K562 (cell line): ENCODE data around the gene SIGLEC11. TPM values are rescaled to one million over a fixed set of nuclear protein-coding genes. Genes with fewer than 3 reads are reported as not detected.

Experiments
- BRD9 ChIP-seq: fragments of 450-650 bp; IDR thresholded peaks from 2 replicates; pipeline ENCODE4 v1.6.1; 2018; ENCODE audit warnings: low read depth; ENCODE audit not compliant: partially characterized antibody
- FOXA1 ChIP-seq: fragments of 450-650 bp; IDR thresholded peaks from 2 replicates; pipeline ENCODE4 v1.6.1; 2016; ENCODE audit warnings: mild to moderate bottlenecking, borderline replicate concordance
- KLF13 ChIP-seq: fragments of 450-650 bp; IDR thresholded peaks from 2 replicates; pipeline ENCODE4 v1.6.1; 2016; ENCODE audit warnings: missing genetic modification characterization, low read depth, mild to moderate bottlenecking, missing compliant biosample characterization, moderate library complexity, borderline replicate concordance
- NELFE ChIP-seq: IDR thresholded peaks from 2 replicates; pipeline ENCODE4 v1.6.1; 2011; ENCODE audit warnings: mild to moderate bottlenecking; ENCODE audit not compliant: insufficient read depth, insufficient read length
- NFRKB ChIP-seq: fragments of 450-650 bp; IDR thresholded peaks from 2 replicates; pipeline ENCODE4 v1.6.1; 2016; ENCODE audit warnings: low read depth
- NONO ChIP-seq, 2 experiments: fragments of 200-400 bp in 1 of 2; fragments of 450-650 bp in 1 of 2; formaldehyde crosslinking in 1 of 2; IDR thresholded peaks; 2 replicates each; pipeline ENCODE4 v1.6.1; 2017; ENCODE audit warnings: low read depth in 2 of 2, mild to moderate bottlenecking in 2 of 2, moderate library complexity in 2 of 2, low read length in 1 of 2
- POLR2AphosphoS2 ChIP-seq: IDR thresholded peaks from 2 replicates; pipeline ENCODE4 v1.6.1; 2012; ENCODE audit warnings: low read length, improper control_type of control experiment
- TBL1XR1 ChIP-seq, 2 experiments: IDR thresholded peaks; 2 replicates each; pipeline ENCODE4 v1.6.1; 2012; ENCODE audit warnings: improper control_type of control experiment in 2 of 2, low read length in 2 of 2, mild to moderate bottlenecking in 1 of 2
- TBP ChIP-seq: optimal IDR thresholded peaks from 2 replicates; pipeline ENCODE3; 2011; ENCODE audit warnings: low read depth, low read length, improper control_type of control experiment
- TCF3 ChIP-seq: sonication (generic); formaldehyde crosslinking; IDR thresholded peaks from 2 replicates; pipeline ENCODE4 v1.4.0; 2020; ENCODE audit warnings: mild to moderate bottlenecking, missing genetic modification reagents
- TSC22D4 ChIP-seq: fragments of 450-650 bp; IDR thresholded peaks from 2 replicates; pipeline ENCODE4 v1.6.1; 2016; ENCODE audit warnings: missing genetic modification characterization, missing biosample characterization, control low read depth
- U2AF1 ChIP-seq: fragments of 200-400 bp; formaldehyde crosslinking; optimal IDR thresholded peaks from 2 replicates; pipeline ENCODE3; 2017; ENCODE audit warnings: mild to moderate bottlenecking, low read depth, low read length, moderate library complexity
- ZBTB17 ChIP-seq: fragments of 450-650 bp; formaldehyde crosslinking; IDR thresholded peaks from 2 replicates; pipeline ENCODE4 v1.4.0; 2020; ENCODE audit warnings: mild to moderate bottlenecking
- ZBTB33 ChIP-seq: sonication (generic); formaldehyde crosslinking; IDR thresholded peaks from 2 replicates; pipeline ENCODE4 v1.8.1; 2023; ENCODE audit warnings: mild to moderate bottlenecking, missing genetic modification reagents
- ZNF3 ChIP-seq: fragments of 250-450 bp; sonication (Bioruptor Pico); IDR thresholded peaks from 2 replicates; pipeline ENCODE4 v1.5.0; 2021; ENCODE audit warnings: mild to moderate bottlenecking, moderate library complexity
- ZNF583 ChIP-seq: fragments of 250-450 bp; sonication (Bioruptor Pico); IDR thresholded peaks from 2 replicates; pipeline ENCODE4 v1.4.0; 2020
- ZNF77 ChIP-seq: fragments of 250-450 bp; sonication (Bioruptor Pico); IDR thresholded peaks from 2 replicates; pipeline ENCODE4 v1.5.0; 2020
- ZNF778 ChIP-seq: fragments of 450-650 bp; formaldehyde crosslinking; IDR thresholded peaks from 2 replicates; pipeline ENCODE4 v1.4.0; 2020; ENCODE audit warnings: mild to moderate bottlenecking, moderate library complexity
- polyA plus RNA-seq, 8 experiments: library from polyadenylated mRNA; depleted of rRNA in 4 of 8; stranded (reverse) in 5 of 8; unstranded in 3 of 8; fragments of >200 nt; fragmentation: Nextera tagmentation in 2 of 8; fragmentation: Illumina TruSeq in 1 of 8; extraction: Ambion mirVana in 2 of 8; extraction: Trizol in 1 of 8; gene quantifications; 2 replicates each; pipeline versions ENCODE4 v1.2.1 to v1.2.3, GENCODE V29; 2011 to 2014; ENCODE audit warnings: inconsistent platforms in 1 of 8, missing spikeins in 1 of 8
- total RNA-seq, 7 experiments: library from RNA; depleted of rRNA in 6 of 7; stranded (reverse); fragments of >200 nt in 6 of 7; fragmentation: Illumina TruSeq in 2 of 7; extraction: Trizol in 2 of 7; gene quantifications; 2 replicates each; pipeline versions ENCODE4 v1.2.1 to v1.2.3, GENCODE V29; 2011 to 2021; ENCODE audit warnings: low replicate concordance in 1 of 7
- TF ChIP-seq, protein P1 (sequence below): fragments of 150-350 bp; conservative IDR thresholded peaks from 2 replicates; pipeline ENCODE4 v1.6.1; 2014; ENCODE audit warnings: low read length
- TF ChIP-seq, protein P2 (sequence below): fragments of 250-450 bp; sonication (Bioruptor Pico); IDR thresholded peaks from 2 replicates; pipeline ENCODE4 v1.4.0; 2020; ENCODE audit warnings: mild to moderate bottlenecking, moderate library complexity

SIGLEC11 gene
- total and polyA plus RNA-seq, 9 of the 15 experiments (the other 6 are each of a cell fraction or from before 2014, with no cell fraction given): not detected

DNA sequence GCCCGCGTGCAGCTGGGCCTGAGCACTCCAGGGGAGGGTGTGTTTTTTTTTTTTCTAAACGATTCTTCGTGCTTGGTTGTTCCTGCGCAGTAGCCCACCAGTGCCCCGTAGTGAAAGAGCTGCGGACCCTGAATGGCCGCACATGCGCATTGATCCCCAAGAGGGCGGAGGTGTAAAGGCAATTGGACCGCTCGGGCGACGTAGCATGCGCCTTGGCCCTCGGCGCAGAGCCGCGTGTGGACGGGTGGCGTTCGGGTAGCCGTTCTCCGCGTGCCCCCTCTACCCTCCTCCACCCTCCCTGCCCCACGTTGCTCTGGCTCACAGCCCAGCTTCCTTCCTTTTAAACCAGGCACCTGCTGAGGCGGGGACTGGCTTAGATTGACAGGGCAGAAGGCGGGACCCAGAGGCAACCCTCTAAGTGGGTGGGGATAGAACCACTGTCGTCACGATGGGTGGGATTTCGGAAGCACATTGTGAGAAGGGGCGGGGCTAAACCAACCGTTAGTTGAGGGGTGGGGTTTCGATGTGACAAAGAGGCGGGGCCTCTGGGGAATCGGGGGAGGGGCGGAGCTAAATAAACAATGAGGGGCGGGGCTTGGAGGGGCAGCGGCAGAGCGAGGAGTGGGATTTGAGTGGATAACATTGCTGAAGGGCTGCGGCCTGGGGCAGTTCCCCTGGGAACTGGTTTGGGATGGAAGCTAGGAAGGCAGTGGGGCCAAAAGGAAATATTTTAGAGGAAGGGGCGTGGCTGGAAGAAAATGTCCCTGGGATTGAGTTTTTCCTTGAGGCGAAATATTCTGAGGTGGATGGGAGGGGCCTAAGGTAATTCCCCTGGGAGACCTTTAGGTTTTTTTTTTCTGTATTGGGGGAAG, 31.1 kb downstream of the SIGLEC11 start (continued):
- peak; percentile 98 for TF ChIP-seq TBP
- 0 out of 2 replicates have a peak, but pooled peaks have one; percentile 5 for TF ChIP-seq KLF13
- no peak for TF ChIP-seq ZBTB33 (CRISPR knock-in tag)
- TF ChIP-seq TCF3 (CRISPR knock-in tag): no peak; the same call in 1 of the 2 replicates
- 0 out of 2 replicates have a peak, but pooled peaks have one; percentile 65 for TF ChIP-seq ZNF77
- no peak for TF ChIP-seq BRD9
- TF ChIP-seq ZNF583 (CRISPR knock-in tag): no peak
- no peak for TF ChIP-seq TSC22D4 (tag)
- TF ChIP-seq, protein P1, sequence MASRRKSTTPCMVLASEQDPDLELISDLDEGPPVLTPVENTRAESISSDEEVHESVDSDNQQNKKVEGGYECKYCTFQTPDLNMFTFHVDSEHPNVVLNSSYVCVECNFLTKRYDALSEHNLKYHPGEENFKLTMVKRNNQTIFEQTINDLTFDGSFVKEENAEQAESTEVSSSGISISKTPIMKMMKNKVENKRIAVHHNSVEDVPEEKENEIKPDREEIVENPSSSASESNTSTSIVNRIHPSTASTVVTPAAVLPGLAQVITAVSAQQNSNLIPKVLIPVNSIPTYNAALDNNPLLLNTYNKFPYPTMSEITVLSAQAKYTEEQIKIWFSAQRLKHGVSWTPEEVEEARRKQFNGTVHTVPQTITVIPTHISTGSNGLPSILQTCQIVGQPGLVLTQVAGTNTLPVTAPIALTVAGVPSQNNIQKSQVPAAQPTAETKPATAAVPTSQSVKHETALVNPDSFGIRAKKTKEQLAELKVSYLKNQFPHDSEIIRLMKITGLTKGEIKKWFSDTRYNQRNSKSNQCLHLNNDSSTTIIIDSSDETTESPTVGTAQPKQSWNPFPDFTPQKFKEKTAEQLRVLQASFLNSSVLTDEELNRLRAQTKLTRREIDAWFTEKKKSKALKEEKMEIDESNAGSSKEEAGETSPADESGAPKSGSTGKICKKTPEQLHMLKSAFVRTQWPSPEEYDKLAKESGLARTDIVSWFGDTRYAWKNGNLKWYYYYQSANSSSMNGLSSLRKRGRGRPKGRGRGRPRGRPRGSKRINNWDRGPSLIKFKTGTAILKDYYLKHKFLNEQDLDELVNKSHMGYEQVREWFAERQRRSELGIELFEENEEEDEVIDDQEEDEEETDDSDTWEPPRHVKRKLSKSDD: no peak
- TF ChIP-seq ZBTB17: 0 out of 2 replicates have a peak, but pooled peaks have one; percentile 16
- no peak for TF ChIP-seq ZNF3 (CRISPR knock-in tag)
- no peak for TF ChIP-seq ZNF778 (CRISPR knock-in tag)
- TF ChIP-seq NONO (IDR thresholded peaks at IDR 0.05; ENCODE audit: low read depth in 2 of 2, low read length in 1 of 2): peak in 1 of 2 experiments; percentile 45; a peak in 2 of 4 replicates
- TF ChIP-seq TBL1XR1 (IDR thresholded peaks at IDR 0.05; ENCODE audit: low read length in 2 of 2): no peak
- TF ChIP-seq NELFE: peak; percentile 54
- peak; percentile 35; the same call in 1 of the 2 replicates for TF ChIP-seq POLR2AphosphoS2
- no peak for TF ChIP-seq NFRKB
- no peak for TF ChIP-seq U2AF1
- TF ChIP-seq, protein P2, sequence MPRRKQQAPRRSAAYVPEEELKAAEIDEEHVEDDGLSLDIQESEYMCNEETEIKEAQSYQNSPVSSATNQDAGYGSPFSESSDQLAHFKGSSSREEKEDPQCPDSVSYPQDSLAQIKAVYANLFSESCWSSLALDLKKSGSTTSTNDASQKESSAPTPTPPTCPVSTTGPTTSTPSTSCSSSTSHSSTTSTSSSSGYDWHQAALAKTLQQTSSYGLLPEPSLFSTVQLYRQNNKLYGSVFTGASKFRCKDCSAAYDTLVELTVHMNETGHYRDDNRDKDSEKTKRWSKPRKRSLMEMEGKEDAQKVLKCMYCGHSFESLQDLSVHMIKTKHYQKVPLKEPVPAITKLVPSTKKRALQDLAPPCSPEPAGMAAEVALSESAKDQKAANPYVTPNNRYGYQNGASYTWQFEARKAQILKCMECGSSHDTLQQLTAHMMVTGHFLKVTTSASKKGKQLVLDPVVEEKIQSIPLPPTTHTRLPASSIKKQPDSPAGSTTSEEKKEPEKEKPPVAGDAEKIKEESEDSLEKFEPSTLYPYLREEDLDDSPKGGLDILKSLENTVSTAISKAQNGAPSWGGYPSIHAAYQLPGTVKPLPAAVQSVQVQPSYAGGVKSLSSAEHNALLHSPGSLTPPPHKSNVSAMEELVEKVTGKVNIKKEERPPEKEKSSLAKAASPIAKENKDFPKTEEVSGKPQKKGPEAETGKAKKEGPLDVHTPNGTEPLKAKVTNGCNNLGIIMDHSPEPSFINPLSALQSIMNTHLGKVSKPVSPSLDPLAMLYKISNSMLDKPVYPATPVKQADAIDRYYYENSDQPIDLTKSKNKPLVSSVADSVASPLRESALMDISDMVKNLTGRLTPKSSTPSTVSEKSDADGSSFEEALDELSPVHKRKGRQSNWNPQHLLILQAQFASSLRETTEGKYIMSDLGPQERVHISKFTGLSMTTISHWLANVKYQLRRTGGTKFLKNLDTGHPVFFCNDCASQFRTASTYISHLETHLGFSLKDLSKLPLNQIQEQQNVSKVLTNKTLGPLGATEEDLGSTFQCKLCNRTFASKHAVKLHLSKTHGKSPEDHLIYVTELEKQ (CRISPR knock-in tag): no peak
- TF ChIP-seq FOXA1: no peak
